ENCODE data around the gene NR2F1-AS1. TPM values are rescaled to one million over a fixed set of nuclear protein-coding genes. Genes with fewer than 3 reads are reported as not detected.
"Not testable (repeated sequence)": the region's sequence is repeated elsewhere in the genome, so short reads cannot be mapped to it uniquely, and the experiment has no call there.

NR2F1-AS1 gene
- total RNA-seq, 1 donor from 2014 or later: 9.5 TPM

DNA sequence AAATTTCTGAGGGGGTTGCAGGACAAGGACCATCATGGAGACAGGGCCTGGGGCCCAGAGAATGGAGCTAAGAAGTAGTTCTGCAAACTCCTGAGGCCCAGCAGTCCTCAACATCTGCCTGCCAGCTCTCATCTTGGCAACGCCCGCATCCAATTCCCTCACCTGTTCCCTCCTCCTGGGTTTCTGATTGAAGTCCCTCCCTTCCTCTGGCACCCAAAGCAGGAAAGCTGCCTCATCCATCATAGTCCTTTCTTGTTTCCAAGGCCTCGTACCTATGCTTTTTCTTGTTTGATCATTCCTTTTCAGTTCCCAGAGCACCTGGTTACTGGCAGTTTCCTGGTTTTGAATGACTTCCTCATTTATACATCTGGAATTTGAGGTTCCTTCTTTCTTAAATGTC is 181.3 kb downstream of the NR2F1-AS1 start:
- H3K36me3 ChIP-seq (ENCODE audit: control insufficient read depth, insufficient read depth, low read length): no peaks in the 10 kb centered on the region
- no peak for DNase-seq (ENCODE audit: low read depth)
- TF ChIP-seq, protein P1, sequence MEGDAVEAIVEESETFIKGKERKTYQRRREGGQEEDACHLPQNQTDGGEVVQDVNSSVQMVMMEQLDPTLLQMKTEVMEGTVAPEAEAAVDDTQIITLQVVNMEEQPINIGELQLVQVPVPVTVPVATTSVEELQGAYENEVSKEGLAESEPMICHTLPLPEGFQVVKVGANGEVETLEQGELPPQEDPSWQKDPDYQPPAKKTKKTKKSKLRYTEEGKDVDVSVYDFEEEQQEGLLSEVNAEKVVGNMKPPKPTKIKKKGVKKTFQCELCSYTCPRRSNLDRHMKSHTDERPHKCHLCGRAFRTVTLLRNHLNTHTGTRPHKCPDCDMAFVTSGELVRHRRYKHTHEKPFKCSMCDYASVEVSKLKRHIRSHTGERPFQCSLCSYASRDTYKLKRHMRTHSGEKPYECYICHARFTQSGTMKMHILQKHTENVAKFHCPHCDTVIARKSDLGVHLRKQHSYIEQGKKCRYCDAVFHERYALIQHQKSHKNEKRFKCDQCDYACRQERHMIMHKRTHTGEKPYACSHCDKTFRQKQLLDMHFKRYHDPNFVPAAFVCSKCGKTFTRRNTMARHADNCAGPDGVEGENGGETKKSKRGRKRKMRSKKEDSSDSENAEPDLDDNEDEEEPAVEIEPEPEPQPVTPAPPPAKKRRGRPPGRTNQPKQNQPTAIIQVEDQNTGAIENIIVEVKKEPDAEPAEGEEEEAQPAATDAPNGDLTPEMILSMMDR (IDR thresholded peaks at IDR 0.05; ENCODE audit: insufficient read depth, low read length, poor library complexity, severe bottlenecking): no peak
- H3K27me3 ChIP-seq (ENCODE audit: control insufficient read depth, insufficient read depth, low read length): no peaks in the 10 kb centered on the region
- no peak overlapping the region for H3K4me3 ChIP-seq (ENCODE audit: low read depth, low read length)

DNA sequence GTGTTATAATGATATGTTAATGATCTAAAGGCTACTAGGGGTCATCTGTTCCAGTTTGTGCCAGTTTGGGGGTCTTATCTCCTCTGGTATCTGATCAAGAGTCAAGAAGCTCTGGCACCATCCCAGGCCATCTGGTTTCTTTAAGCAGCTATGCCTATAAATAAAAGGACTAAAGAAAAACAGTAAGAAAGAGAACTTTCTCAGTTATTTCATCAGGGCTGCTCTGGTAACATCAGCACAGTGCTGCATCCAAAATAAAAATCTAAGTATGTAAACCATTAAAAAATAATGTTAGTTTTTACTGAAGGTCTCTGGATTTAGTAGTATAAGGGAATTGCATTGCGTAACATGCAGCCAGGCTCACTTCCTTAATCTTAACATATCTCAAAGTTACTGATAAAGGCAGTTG is 185.0 kb downstream of the NR2F1-AS1 start:
- H3K36me3 ChIP-seq (ENCODE audit: control insufficient read depth, insufficient read depth, low read length): no peaks in the 10 kb centered on the region
- TF ChIP-seq, protein P1 (IDR thresholded peaks at IDR 0.05; ENCODE audit: insufficient read depth, low read length, poor library complexity, severe bottlenecking): no peak
- no peak for DNase-seq (ENCODE audit: low read depth)

DNA sequence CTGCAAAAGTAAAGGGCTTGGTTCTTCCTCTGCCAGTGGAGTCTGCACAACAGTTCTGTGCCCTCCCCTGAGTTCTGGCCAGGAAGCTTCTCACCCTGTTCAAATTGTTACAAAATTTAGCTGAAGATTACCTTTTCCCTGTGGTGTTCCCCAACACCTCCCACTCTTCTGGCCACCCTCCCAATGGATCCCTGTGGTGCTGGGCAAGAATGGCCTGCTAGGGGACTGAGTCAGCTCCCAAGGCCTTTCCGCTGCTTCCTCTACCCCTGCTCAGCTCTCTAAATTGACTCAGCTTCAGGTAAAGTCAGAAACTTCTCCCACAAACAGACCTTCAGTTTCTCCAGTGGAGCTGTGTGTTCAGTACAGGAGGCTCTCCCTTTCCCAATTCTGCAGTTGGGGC is 186.0 kb downstream of the NR2F1-AS1 start:
- H3K27me3 ChIP-seq (ENCODE audit: control insufficient read depth, insufficient read depth, low read length): no peaks in the 10 kb centered on the region
- DNase-seq (ENCODE audit: low read depth): no peak
- TF ChIP-seq, protein P1 (IDR thresholded peaks at IDR 0.05; ENCODE audit: insufficient read depth, low read length, poor library complexity, severe bottlenecking): no peak

More for the DNA sequence above, 185.0 kb downstream of the NR2F1-AS1 start:
- Histone ChIP-seq H3K27me3 (ENCODE audit: control insufficient read depth, insufficient read depth, low read length) (no peaks in the 10 kb centered on the region), H3K4me3 (ENCODE audit: low read depth, low read length) (no peak overlapping the region)

DNA sequence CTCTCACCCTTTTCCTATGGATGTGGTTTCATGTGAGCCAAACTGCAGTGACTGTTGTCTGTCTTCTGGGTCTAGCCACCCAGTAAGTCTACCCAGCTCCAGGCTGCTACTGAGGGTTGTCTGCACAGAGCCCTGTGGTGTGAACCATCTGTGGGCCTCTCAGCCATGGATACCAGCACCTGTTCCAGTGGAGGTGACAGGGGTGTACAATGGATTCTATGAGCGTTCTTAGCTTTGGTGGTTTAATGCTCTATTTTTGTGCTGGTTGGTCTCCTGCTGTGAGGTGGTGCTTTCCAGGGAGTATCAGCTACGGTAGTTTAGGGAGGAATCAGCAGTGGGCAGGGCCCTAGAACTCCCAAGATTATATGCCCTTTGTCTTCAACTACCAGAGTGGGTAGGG is 186.7 kb downstream of the NR2F1-AS1 start:
- TF ChIP-seq, protein P1 (IDR thresholded peaks at IDR 0.05; ENCODE audit: insufficient read depth, low read length, poor library complexity, severe bottlenecking): no peak
- DNase-seq (ENCODE audit: low read depth): no peak
- Histone ChIP-seq H3K27me3 (ENCODE audit: control insufficient read depth, insufficient read depth, low read length) (no peaks in the 10 kb centered on the region), H3K36me3 (ENCODE audit: control insufficient read depth, insufficient read depth, low read length) (no peaks in the 10 kb centered on the region), H3K4me3 (ENCODE audit: low read depth, low read length) (no peak overlapping the region)

More for the DNA sequence above, 186.0 kb downstream of the NR2F1-AS1 start:
- Histone ChIP-seq H3K36me3 (ENCODE audit: control insufficient read depth, insufficient read depth, low read length) (no peaks in the 10 kb centered on the region), H3K4me3 (ENCODE audit: low read depth, low read length) (no peak overlapping the region)

DNA sequence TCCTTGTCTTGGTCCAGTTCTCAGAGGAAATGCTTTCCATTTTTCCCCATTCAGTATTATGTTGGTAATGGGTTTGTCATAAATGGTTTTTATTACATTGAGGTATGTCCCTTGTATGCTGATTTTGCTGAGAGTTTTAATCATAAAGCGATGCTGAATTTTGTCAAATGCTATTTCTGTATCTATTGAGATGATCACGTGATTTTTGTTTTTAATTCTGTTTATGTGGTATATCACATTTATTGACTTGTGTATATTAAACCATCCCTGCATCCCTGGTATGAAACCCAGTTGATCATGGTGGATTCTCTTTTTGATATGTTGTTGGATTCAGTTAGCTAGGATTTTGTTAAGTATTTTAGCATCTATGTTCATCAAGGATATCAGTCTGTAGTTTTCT is 189.8 kb downstream of the NR2F1-AS1 start:
- H3K36me3 ChIP-seq (ENCODE audit: control insufficient read depth, insufficient read depth, low read length); H3K27me3 ChIP-seq (ENCODE audit: control insufficient read depth, insufficient read depth, low read length); DNase-seq (ENCODE audit: low read depth); H3K4me3 ChIP-seq (ENCODE audit: low read depth, low read length): not testable (repeated sequence)

DNA sequence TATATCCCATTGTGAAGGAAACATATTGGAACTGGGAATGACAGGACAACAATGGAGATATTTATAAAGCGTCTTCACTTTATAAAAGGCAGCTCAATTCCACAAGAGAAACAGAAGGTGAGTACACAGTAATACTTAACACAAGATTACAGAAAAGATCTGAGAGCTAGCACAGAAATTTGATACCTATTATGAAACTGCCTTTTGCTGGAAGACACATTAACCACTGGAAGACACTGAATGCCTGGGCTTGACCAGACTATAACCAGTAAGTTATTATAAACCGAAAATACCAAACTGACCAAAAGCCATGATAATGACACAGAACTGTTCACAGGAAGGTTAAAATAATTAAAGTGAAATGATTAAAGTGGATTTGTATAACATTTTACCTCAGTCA is 195.4 kb downstream of the NR2F1-AS1 start:
- peak; percentile 10 for DNase-seq (ENCODE audit: low read depth)
- no peaks in the 10 kb centered on the region for H3K27me3 ChIP-seq (ENCODE audit: control insufficient read depth, insufficient read depth, low read length)
- TF ChIP-seq, protein P1 (IDR thresholded peaks at IDR 0.05; ENCODE audit: insufficient read depth, low read length, poor library complexity, severe bottlenecking): no peak
- H3K4me3 ChIP-seq (ENCODE audit: low read depth, low read length): no peak overlapping the region
- no peaks in the 10 kb centered on the region for H3K36me3 ChIP-seq (ENCODE audit: control insufficient read depth, insufficient read depth, low read length)

Data from kidney epithelial cell (primary cell).